RPMI7951 (cell line): ENCODE results near the gene EPB41. TPM values are rescaled to one million over a fixed set of nuclear protein-coding genes. Genes with fewer than 3 reads are reported as not detected.

Experiments
- total RNA-seq: library from RNA; depleted of rRNA; stranded (reverse); fragments of >200 nt; shearing (Covaris generic); gene quantifications from 2 replicates; pipeline ENCODE4 v1.2.3, GENCODE V29; 2014; rRNA removed

Gene EPB41
- total RNA-seq, 1 experiment from 2014 or later = 12.1 TPM

Other genes starting within 250 kb of the EPB41 start
- gene GMEB1, start 245.8 kb upstream of the EPB41 start, total RNA-seq = 4.9 and 8.2 TPM in 2 replicates
- gene YTHDF2, start 177.6 kb upstream of the EPB41 start, total RNA-seq = 46.0 and 50.2 TPM in 2 replicates
- 0.96 and 1.5 TPM in 2 replicates for gene OPRD1, start 102.4 kb upstream of the EPB41 start, total RNA-seq
- 4.3 and 5.2 TPM in 2 replicates for gene TMEM200B, start 209.3 kb downstream of the EPB41 start, total RNA-seq